Liver (tissue), 2 donors: ENCODE data around the gene SPDEF.

Experiments used
- GABPA ChIP-seq, 2 donors: IDR thresholded peaks in 1 of 2; conservative IDR thresholded peaks in 1 of 2; 2 replicates each; pipeline ENCODE4 v1.6.1; 2016; ENCODE audit warnings: antibody characterized with exemption in 2 of 2, mild to moderate bottlenecking in 1 of 2, moderate library complexity in 1 of 2
- JUND ChIP-seq, 2 donors: IDR thresholded peaks; 2 replicates each; pipeline ENCODE4 v1.6.1; 2016; ENCODE audit warnings: antibody characterized with exemption in 2 of 2
- RXRA ChIP-seq, 2 donors: IDR thresholded peaks; 2 replicates each; pipeline ENCODE4 v1.6.1; 2017 to 2018; ENCODE audit warnings: antibody characterized with exemption in 2 of 2, mild to moderate bottlenecking in 1 of 2
- TF ChIP-seq, protein P1 (sequence below): IDR thresholded peaks from 2 replicates; pipeline ENCODE4 v1.6.1; 2016; ENCODE audit warnings: antibody characterized with exemption
- donor health status: healthy.

DNA sequence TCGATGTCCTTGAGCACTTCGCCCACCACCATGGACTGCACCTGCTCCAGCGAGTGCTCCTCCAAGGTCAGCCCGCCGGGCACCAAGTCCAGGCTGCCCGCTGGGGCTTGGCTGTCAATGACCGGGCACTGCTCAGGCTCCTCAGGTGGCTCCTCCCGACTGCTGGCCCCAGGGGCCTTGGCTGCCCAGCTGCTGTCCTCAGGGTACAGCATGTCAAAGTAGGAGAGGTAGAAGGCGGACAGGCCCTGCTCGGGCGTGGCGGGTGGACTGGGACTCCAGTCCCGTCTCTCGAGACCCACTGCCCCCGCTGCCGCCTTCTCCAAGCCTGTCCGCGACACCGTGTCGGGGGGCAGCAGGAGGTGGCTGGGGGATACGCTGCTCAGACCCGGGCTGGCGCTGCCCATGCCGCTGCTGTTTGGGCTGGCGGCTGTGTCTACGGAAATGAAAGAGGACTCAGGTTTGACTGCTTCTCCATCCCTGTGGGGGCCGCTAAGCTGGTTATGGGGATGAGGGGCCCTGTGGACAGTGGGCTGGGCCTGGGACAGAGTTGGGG is 12.0 kb downstream of the SPDEF start:
- TF ChIP-seq GABPA (IDR thresholded peaks at IDR 0.05 in 1 of 2, conservative IDR thresholded peaks at IDR 0.05 in 1 of 2) (no peak), RXRA (IDR thresholded peaks at IDR 0.05) (no peak), JUND (IDR thresholded peaks at IDR 0.05) (no peak)
- TF ChIP-seq, protein P1, sequence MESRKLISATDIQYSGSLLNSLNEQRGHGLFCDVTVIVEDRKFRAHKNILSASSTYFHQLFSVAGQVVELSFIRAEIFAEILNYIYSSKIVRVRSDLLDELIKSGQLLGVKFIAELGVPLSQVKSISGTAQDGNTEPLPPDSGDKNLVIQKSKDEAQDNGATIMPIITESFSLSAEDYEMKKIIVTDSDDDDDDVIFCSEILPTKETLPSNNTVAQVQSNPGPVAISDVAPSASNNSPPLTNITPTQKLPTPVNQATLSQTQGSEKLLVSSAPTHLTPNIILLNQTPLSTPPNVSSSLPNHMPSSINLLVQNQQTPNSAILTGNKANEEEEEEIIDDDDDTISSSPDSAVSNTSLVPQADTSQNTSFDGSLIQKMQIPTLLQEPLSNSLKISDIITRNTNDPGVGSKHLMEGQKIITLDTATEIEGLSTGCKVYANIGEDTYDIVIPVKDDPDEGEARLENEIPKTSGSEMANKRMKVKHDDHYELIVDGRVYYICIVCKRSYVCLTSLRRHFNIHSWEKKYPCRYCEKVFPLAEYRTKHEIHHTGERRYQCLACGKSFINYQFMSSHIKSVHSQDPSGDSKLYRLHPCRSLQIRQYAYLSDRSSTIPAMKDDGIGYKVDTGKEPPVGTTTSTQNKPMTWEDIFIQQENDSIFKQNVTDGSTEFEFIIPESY = no peak
